ENCODE measurements around the gene CD302. TPM values are rescaled to one million over a fixed set of nuclear protein-coding genes. Genes with fewer than 3 reads are reported as not detected.
A peak's percentile ranks its signal among the peaks of the same experiment; 100 is the strongest.
"Not testable (repeated sequence)": the region's sequence is repeated elsewhere in the genome, so short reads cannot be mapped to it uniquely, and the experiment has no call there.

The CD302 gene
- under 1 TPM; 0.47 to 0.62 TPM for total RNA-seq

GRCh38 chr2:159797543-159798375, at the start of gene CD302:
CD302 (minus strand) TSS chr2:159798208; CDS start chr2:159798198, 10 bp downstream.
- DNase-seq, result peak; percentile 43
- POLR2A ChIA-PET, result no interaction called here
- H3K36me3 Mint-ChIP-seq, result peaks cover 6% of the 10 kb centered on the region
- no peaks in the 10 kb centered on the region for H3K9me3 Mint-ChIP-seq
- ATAC-seq (ENCODE audit: low read depth), result peak; percentile 56
- H3K27me3 Mint-ChIP-seq, result peaks cover 49% of the 10 kb centered on the region
- peak within 1 kb of the TSS; percentile 75 for H3K4me3 Mint-ChIP-seq
- no peak within 1 kb of the TSS for H3K27ac Mint-ChIP-seq
- H3K4me1 Mint-ChIP-seq, result peaks cover 9% of the 10 kb centered on the region

GRCh38 chr2:159846564-159846963, 48.6 kb upstream of the CD302 start:
- no peak overlapping the region for H3K4me3 Mint-ChIP-seq
- no peaks in the 10 kb centered on the region for H3K4me1 Mint-ChIP-seq
- H3K9me3 Mint-ChIP-seq, result no peaks in the 10 kb centered on the region
- POLR2A ChIA-PET, result no interaction called here
- H3K27me3 Mint-ChIP-seq, result no peaks in the 10 kb centered on the region
- ATAC-seq (ENCODE audit: low read depth) (no peak), DNase-seq (no peak)
- H3K27ac Mint-ChIP-seq, result no peak overlapping the region
- H3K36me3 Mint-ChIP-seq, result peaks cover 25% of the 10 kb centered on the region

- no peaks in the 10 kb centered on the region for H3K4me1 Mint-ChIP-seq
- H3K4me3 Mint-ChIP-seq, result no peak overlapping the region
- H3K9me3 Mint-ChIP-seq, result no peaks in the 10 kb centered on the region
- ATAC-seq (ENCODE audit: low read depth) (no peak), DNase-seq (no peak)
- H3K27me3 Mint-ChIP-seq, result no peaks in the 10 kb centered on the region
- H3K27ac Mint-ChIP-seq, result no peak overlapping the region
- H3K36me3 Mint-ChIP-seq, result peaks cover 19% of the 10 kb centered on the region
- POLR2A ChIA-PET, result no interaction called here
Observed at GRCh38 chr2:159840616-159841015, 42.6 kb upstream of the CD302 start.

- Mint-ChIP-seq H3K27ac (no peak overlapping the region), H3K27me3 (no peaks in the 10 kb centered on the region), H3K9me3 (peaks cover 1% of the 10 kb centered on the region), H3K4me1 (no peaks in the 10 kb centered on the region), H3K36me3 (peaks cover 39% of the 10 kb centered on the region), H3K4me3 (no peak overlapping the region)
- no peak for ATAC-seq (ENCODE audit: low read depth)
- POLR2A ChIA-PET, result interaction anchor here (0.7 kb wide), 1 partner anchor 119 kb away, joined by 3 read pairs; no protein-coding TSS in a partner anchor
- DNase-seq, result no peak
Observed at GRCh38 chr2:159832858-159833257, 34.9 kb upstream of the CD302 start.

GRCh38 chr2:159832026-159832425, 34.0 kb upstream of the CD302 start:
- H3K36me3 Mint-ChIP-seq, result peaks cover 43% of the 10 kb centered on the region
- no peaks in the 10 kb centered on the region for H3K27me3 Mint-ChIP-seq
- ATAC-seq (ENCODE audit: low read depth), result no peak
- DNase-seq, result no peak
- H3K4me3 Mint-ChIP-seq, result no peak overlapping the region
- no peak overlapping the region for H3K27ac Mint-ChIP-seq
- POLR2A ChIA-PET, result no interaction called here
- peaks cover 4% of the 10 kb centered on the region for H3K9me3 Mint-ChIP-seq
- no peaks in the 10 kb centered on the region for H3K4me1 Mint-ChIP-seq

- POLR2A ChIA-PET, result no interaction called here
Observed at GRCh38 chr2:159829376-159829775, 31.4 kb upstream of the CD302 start.

GRCh38 chr2:159828738-159829137, 30.7 kb upstream of the CD302 start:
- H3K9me3 Mint-ChIP-seq, result peaks cover 7% of the 10 kb centered on the region
- no peak overlapping the region for H3K27ac Mint-ChIP-seq
- peaks cover 71% of the 10 kb centered on the region for H3K36me3 Mint-ChIP-seq
- no peaks in the 10 kb centered on the region for H3K4me1 Mint-ChIP-seq
- POLR2A ChIA-PET, result no interaction called here
- no peak for ATAC-seq (ENCODE audit: low read depth)
- H3K27me3 Mint-ChIP-seq, result no peaks in the 10 kb centered on the region
- no peak overlapping the region for H3K4me3 Mint-ChIP-seq
- no peak for DNase-seq

More at GRCh38 chr2:159829376-159829775, 31.4 kb upstream of the CD302 start:
- H3K27ac Mint-ChIP-seq, result no peak overlapping the region
- no peak overlapping the region for H3K4me3 Mint-ChIP-seq
- H3K9me3 Mint-ChIP-seq, result peaks cover 7% of the 10 kb centered on the region
- no peak for DNase-seq
- ATAC-seq (ENCODE audit: low read depth), result no peak
- no peaks in the 10 kb centered on the region for H3K4me1 Mint-ChIP-seq
- H3K36me3 Mint-ChIP-seq, result peaks cover 68% of the 10 kb centered on the region
- no peaks in the 10 kb centered on the region for H3K27me3 Mint-ChIP-seq

GRCh38 chr2:159822478-159822833, 24.4 kb upstream of the CD302 start:
- H3K4me1 Mint-ChIP-seq; ATAC-seq (ENCODE audit: low read depth); H3K4me3 Mint-ChIP-seq; POLR2A ChIA-PET; DNase-seq; H3K27me3 Mint-ChIP-seq; H3K9me3 Mint-ChIP-seq; H3K27ac Mint-ChIP-seq: not testable (repeated sequence)
- peaks cover 64% of the 10 kb centered on the region for H3K36me3 Mint-ChIP-seq

GRCh38 chr2:159821775-159822477, 23.9 kb upstream of the CD302 start:
- H3K4me3 Mint-ChIP-seq; DNase-seq; H3K27ac Mint-ChIP-seq; H3K4me1 Mint-ChIP-seq; H3K27me3 Mint-ChIP-seq; ATAC-seq (ENCODE audit: low read depth); H3K9me3 Mint-ChIP-seq; POLR2A ChIA-PET: not testable (repeated sequence)
- peaks cover 63% of the 10 kb centered on the region for H3K36me3 Mint-ChIP-seq

- no peak for DNase-seq
- no peaks in the 10 kb centered on the region for H3K4me1 Mint-ChIP-seq
- H3K36me3 Mint-ChIP-seq, result peaks cover 46% of the 10 kb centered on the region
- no peak for ATAC-seq (ENCODE audit: low read depth)
- H3K4me3 Mint-ChIP-seq, result no peak overlapping the region
- POLR2A ChIA-PET, result no interaction called here
- H3K9me3 Mint-ChIP-seq, result no peaks in the 10 kb centered on the region
- H3K27me3 Mint-ChIP-seq, result no peaks in the 10 kb centered on the region
- H3K27ac Mint-ChIP-seq, result no peak overlapping the region
Observed at GRCh38 chr2:159818940-159819339, 20.9 kb upstream of the CD302 start.

GRCh38 chr2:159817283-159817682, 19.3 kb upstream of the CD302 start:
- POLR2A ChIA-PET, result no interaction called here
- ATAC-seq (ENCODE audit: low read depth) (no peak), DNase-seq (no peak)
- no peak overlapping the region for H3K4me3 Mint-ChIP-seq
- peaks cover 43% of the 10 kb centered on the region for H3K36me3 Mint-ChIP-seq
- no peak overlapping the region for H3K27ac Mint-ChIP-seq
- H3K4me1 Mint-ChIP-seq, result peaks cover 2% of the 10 kb centered on the region
- no peaks in the 10 kb centered on the region for H3K9me3 Mint-ChIP-seq
- no peaks in the 10 kb centered on the region for H3K27me3 Mint-ChIP-seq

- POLR2A ChIA-PET, result no interaction called here
- Mint-ChIP-seq H3K9me3 (no peaks in the 10 kb centered on the region), H3K27ac (no peak overlapping the region), H3K4me3 (no peak overlapping the region), H3K4me1 (peaks cover 2% of the 10 kb centered on the region), H3K36me3 (peaks cover 22% of the 10 kb centered on the region), H3K27me3 (no peaks in the 10 kb centered on the region)
- ATAC-seq (ENCODE audit: low read depth) (no peak), DNase-seq (no peak)
Observed at GRCh38 chr2:159811232-159811631, 13.2 kb upstream of the CD302 start.

- peaks cover 8% of the 10 kb centered on the region for H3K36me3 Mint-ChIP-seq
- H3K27me3 Mint-ChIP-seq, result no peaks in the 10 kb centered on the region
- no peak for ATAC-seq (ENCODE audit: low read depth)
- peaks cover 2% of the 10 kb centered on the region for H3K4me1 Mint-ChIP-seq
- no peak for DNase-seq
- no peak overlapping the region for H3K27ac Mint-ChIP-seq
- POLR2A ChIA-PET, result no interaction called here
- no peaks in the 10 kb centered on the region for H3K9me3 Mint-ChIP-seq
- H3K4me3 Mint-ChIP-seq, result no peak overlapping the region
Observed at GRCh38 chr2:159808032-159808425, 10.0 kb upstream of the CD302 start.
